SK-N-SH treated with all-trans-retinoic acid at 6 μM for 48 hours (cell line): ENCODE measurements around the gene DNAAF1.

Experiments
- BACH2 ChIP-seq: fragments of 250-450 bp; sonication (Bioruptor Pico); IDR thresholded peaks from 2 replicates; pipeline ENCODE4 v1.9.0; 2021; ENCODE audit warnings: mild to moderate bottlenecking, borderline replicate concordance
- RARB ChIP-seq: fragments of 250-450 bp; sonication (Bioruptor Pico); IDR thresholded peaks from 2 replicates; pipeline ENCODE4 v1.8.0; 2021; ENCODE audit warnings: mild to moderate bottlenecking, moderate library complexity
- SNAI2 ChIP-seq: fragments of 250-450 bp; sonication (Bioruptor Pico); IDR thresholded peaks from 2 replicates; pipeline ENCODE4 v1.5.0; 2020; ENCODE audit warnings: mild to moderate bottlenecking, moderate library complexity
- ZFP3 ChIP-seq: fragments of 250-450 bp; sonication (Bioruptor Pico); IDR thresholded peaks from 2 replicates; pipeline ENCODE4 v1.5.0; 2020; ENCODE audit warnings: mild to moderate bottlenecking, moderate library complexity
- ZFP30 ChIP-seq: fragments of 450-650 bp; formaldehyde crosslinking; IDR thresholded peaks from 2 replicates; pipeline ENCODE4 v1.5.0; 2022; ENCODE audit warnings: mild to moderate bottlenecking, moderate library complexity
- ZNF8 ChIP-seq: fragments of 450-650 bp; formaldehyde crosslinking; IDR thresholded peaks from 2 replicates; pipeline ENCODE4 v1.5.0; 2020; ENCODE audit warnings: mild to moderate bottlenecking, moderate library complexity
- TF ChIP-seq, protein P1 (sequence below): fragments of 250-450 bp; sonication (Bioruptor Pico); IDR thresholded peaks from 2 replicates; pipeline ENCODE4 v1.5.1; 2021; ENCODE audit warnings: mild to moderate bottlenecking, moderate library complexity
- TF ChIP-seq, protein P2 (sequence below): fragments of 250-450 bp; sonication (Bioruptor Pico); IDR thresholded peaks from 2 replicates; pipeline ENCODE4 v1.8.0; 2021; ENCODE audit warnings: low read depth, mild to moderate bottlenecking, moderate library complexity, borderline replicate concordance
- TF ChIP-seq, protein P3 (sequence below): fragments of 250-450 bp; sonication (Bioruptor Pico); IDR thresholded peaks from 2 replicates; pipeline ENCODE4 v1.5.1; 2020; ENCODE audit warnings: low read depth, mild to moderate bottlenecking, moderate library complexity

DNA sequence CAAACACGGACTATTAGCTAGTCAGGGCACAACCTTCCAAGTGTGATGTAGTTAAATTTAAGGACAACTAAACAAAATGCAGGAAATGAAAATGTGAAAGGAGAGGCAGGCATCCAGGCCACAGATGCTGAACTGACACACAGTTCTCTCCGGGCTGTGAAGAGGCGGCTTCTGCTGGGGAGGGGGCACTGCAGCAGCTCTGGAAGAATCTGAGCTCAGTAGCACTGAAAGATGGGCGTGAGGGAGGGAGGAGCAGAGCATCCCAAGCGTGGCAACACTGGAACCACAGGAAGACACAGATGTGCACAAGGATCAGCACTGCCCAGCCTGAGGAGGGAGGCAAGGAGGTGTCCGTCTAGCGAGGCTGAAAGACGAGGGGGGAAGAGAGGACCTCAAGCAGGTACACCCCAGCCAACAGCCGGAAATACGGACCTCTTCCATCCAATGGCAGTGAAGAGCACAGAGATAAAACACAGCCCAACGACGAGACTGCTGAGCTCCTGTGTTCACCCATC, 39.8 kb upstream of the DNAAF1 start:
- no peak for TF ChIP-seq ZNF8 (CRISPR knock-in tag)
- no peak for TF ChIP-seq BACH2 (CRISPR knock-in tag)
- TF ChIP-seq SNAI2 (CRISPR knock-in tag), result no peak
- TF ChIP-seq ZFP3, result no peak
- TF ChIP-seq, protein P1, sequence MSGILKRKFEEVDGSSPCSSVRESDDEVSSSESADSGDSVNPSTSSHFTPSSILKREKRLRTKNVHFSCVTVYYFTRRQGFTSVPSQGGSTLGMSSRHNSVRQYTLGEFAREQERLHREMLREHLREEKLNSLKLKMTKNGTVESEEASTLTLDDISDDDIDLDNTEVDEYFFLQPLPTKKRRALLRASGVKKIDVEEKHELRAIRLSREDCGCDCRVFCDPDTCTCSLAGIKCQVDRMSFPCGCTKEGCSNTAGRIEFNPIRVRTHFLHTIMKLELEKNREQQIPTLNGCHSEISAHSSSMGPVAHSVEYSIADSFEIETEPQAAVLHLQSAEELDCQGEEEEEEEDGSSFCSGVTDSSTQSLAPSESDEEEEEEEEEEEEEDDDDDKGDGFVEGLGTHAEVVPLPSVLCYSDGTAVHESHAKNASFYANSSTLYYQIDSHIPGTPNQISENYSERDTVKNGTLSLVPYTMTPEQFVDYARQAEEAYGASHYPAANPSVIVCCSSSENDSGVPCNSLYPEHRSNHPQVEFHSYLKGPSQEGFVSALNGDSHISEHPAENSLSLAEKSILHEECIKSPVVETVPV (CRISPR knock-in tag), result no peak
- TF ChIP-seq, protein P2, sequence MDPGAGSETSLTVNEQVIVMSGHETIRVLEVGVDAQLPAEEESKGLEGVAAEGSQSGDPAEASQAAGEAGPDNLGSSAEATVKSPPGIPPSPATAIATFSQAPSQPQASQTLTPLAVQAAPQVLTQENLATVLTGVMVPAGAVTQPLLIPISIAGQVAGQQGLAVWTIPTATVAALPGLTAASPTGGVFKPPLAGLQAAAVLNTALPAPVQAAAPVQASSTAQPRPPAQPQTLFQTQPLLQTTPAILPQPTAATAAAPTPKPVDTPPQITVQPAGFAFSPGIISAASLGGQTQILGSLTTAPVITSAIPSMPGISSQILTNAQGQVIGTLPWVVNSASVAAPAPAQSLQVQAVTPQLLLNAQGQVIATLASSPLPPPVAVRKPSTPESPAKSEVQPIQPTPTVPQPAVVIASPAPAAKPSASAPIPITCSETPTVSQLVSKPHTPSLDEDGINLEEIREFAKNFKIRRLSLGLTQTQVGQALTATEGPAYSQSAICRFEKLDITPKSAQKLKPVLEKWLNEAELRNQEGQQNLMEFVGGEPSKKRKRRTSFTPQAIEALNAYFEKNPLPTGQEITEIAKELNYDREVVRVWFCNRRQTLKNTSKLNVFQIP, result no peak
- no peak for TF ChIP-seq RARB
- TF ChIP-seq, protein P3, sequence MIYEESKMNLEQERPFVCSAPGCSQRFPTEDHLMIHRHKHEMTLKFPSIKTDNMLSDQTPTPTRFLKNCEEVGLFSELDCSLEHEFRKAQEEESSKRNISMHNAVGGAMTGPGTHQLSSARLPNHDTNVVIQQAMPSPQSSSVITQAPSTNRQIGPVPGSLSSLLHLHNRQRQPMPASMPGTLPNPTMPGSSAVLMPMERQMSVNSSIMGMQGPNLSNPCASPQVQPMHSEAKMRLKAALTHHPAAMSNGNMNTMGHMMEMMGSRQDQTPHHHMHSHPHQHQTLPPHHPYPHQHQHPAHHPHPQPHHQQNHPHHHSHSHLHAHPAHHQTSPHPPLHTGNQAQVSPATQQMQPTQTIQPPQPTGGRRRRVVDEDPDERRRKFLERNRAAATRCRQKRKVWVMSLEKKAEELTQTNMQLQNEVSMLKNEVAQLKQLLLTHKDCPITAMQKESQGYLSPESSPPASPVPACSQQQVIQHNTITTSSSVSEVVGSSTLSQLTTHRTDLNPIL (CRISPR knock-in tag), result no peak
- no peak for TF ChIP-seq ZFP30 (CRISPR knock-in tag)
